Activated CD4-positive, alpha-beta memory T cell treated with anti-CD3 and anti-CD28 coated beads, Interleukin-2, amount 10 ng/mL, durations not matched to agents 7 days and 5 days (primary cell): ENCODE results near the gene HS3ST2. TPM values are rescaled to one million over a fixed set of nuclear protein-coding genes. Genes with fewer than 3 reads are reported as not detected.

Experiments used
- CTCF ChIA-PET: fragments of 350-600 bp; sonication (Branson Sonifier 250); formaldehyde crosslinking; loops from one replicate; lab custom pipeline; 2021; ENCODE audit warnings: antibody characterized with exemption, inconsistent platforms; lab: Charles Lee
- POLR2A ChIA-PET: fragments of 350-600 bp; sonication (Branson Sonifier 250); formaldehyde crosslinking; loops from one replicate; lab custom pipeline; 2021; ENCODE audit warnings: antibody characterized with exemption; lab: Charles Lee
- DNase-seq: peaks from one replicate; pipeline ENCODE4 v3.0.0-alpha.2; 2020
- H3K27ac Mint-ChIP-seq: one replicate; pipeline ENCODE4 v1.8.0; 2021; ENCODE audit warnings: mild to moderate bottlenecking, mixed read lengths
- H3K27me3 Mint-ChIP-seq: one replicate; pipeline ENCODE4 v1.8.0; 2021; ENCODE audit warnings: mixed read lengths
- H3K36me3 Mint-ChIP-seq: one replicate; pipeline ENCODE4 v1.8.0; 2021; ENCODE audit warnings: low read depth, mixed read lengths
- H3K4me1 Mint-ChIP-seq: one replicate; pipeline ENCODE4 v1.8.0; 2021; ENCODE audit warnings: mixed read lengths
- H3K4me3 Mint-ChIP-seq: one replicate; pipeline ENCODE4 v1.8.0; 2021; ENCODE audit warnings: mild to moderate bottlenecking, mixed read lengths
- H3K9me3 Mint-ChIP-seq: one replicate; pipeline ENCODE4 v1.8.0; 2021; ENCODE audit warnings: mixed read lengths
- total RNA-seq, 2 experiments: library from RNA; stranded (reverse); gene quantifications; one replicate each; pipeline ENCODE4 v1.2.3, GENCODE V29; 2021

HS3ST2 gene
- total RNA-seq, 2 experiments from 2014 or later, result not detected

DNA sequence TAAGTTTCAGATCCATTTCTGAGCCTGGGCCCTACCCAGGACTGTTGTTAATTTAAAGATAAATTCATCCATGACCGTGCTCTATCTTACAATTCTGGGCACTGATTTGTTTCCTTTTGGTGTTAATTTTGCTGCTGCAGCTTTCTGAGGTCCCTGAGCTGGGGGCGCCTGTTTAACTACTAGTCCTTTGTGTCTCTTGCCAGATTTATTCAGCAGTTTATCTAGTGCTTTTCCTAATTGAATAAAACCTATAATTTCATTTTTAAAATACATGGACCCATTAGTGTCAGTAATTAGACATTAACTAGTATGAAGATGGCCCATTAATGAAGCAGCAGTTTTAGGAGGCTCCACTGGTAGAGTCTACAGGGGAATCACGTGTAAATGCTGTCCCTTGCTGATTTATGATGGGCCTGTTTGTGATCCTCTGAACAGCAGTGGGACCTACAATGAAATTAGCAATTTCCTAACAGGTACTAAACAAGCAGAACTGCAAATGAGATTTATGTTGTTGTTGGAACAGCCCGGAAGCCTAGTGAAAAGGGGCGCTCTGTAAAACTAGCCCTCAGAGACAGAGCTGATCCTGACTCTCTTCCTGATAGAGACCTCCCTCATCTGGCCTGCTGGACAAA, 54.7 kb downstream of the HS3ST2 start:
- H3K36me3 Mint-ChIP-seq, result no peaks in the 10 kb centered on the region
- H3K27ac Mint-ChIP-seq, result no peak overlapping the region
- no peaks in the 10 kb centered on the region for H3K9me3 Mint-ChIP-seq
- no peak overlapping the region for H3K4me3 Mint-ChIP-seq
- ChIA-PET CTCF (interaction anchor here (0.6 kb wide), 1 partner anchor 27 kb away, joined by 4 read pairs; no protein-coding TSS in a partner anchor), POLR2A (no interaction called here)
- DNase-seq, result no peak
- peaks cover 4% of the 10 kb centered on the region for H3K27me3 Mint-ChIP-seq
- H3K4me1 Mint-ChIP-seq, result no peaks in the 10 kb centered on the region

DNA sequence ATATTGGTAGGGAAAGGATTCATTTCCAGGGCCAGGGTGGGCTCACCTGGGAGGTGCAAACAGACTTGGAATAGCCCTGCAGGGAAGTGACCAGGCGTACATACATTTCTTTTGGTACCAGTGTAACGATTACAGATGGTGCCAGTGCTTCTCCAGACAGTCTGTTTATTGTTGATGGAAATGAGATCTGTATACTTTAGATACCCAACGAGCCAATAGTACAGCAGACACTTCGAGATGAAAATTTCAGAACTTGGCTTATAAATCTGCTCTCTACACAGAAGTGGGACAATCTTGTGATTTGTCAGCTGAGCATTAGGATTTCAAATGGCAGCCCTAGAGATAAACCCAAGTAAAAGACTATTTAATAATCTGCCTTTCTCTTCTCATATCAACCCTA, 57.9 kb downstream of the HS3ST2 start:
- ChIA-PET POLR2A (no interaction called here), CTCF (no interaction called here)
- Mint-ChIP-seq H3K4me3 (no peak overlapping the region), H3K36me3 (no peaks in the 10 kb centered on the region), H3K27me3 (no peaks in the 10 kb centered on the region), H3K4me1 (no peaks in the 10 kb centered on the region), H3K27ac (no peak overlapping the region), H3K9me3 (no peaks in the 10 kb centered on the region)
- DNase-seq, result no peak

DNA sequence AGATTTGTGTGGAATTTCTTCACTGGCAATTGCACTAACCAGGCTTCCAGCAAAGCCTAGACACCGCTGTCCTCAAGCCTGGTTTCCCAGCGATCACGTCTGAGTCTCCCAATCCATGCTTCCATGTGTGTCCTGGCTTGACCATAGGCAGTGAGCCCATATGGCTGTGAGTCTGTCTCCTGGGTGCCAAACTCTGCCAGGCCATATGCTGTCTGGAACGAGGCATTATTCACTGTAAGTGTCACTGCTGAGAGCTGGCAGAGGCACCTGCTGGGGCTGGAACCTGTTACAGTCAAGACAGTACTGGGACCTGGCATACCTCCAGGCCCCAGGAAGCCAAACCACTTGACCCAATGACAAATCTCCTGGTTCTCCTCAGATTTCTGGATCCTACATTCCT, 60.4 kb downstream of the HS3ST2 start:
- DNase-seq, result no peak

DNA sequence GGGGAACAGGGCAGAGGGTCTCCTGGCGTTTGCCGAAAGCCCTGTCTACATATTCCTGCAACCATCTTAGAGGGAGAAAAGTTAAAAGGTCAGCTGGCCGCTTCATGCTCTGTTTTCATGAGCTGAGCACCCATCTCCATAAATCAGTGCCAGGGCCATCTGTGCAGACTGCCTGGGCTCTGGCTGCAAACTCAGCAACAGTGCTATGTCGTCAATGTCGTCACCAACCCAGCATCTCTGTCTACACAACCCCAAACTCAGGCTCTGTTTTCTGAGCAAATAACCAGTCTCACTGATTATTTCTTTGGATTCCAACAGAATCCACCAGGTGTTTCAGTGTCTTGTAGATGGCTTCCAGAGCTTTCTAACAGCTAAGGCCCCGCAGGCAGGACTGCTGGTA, 65.0 kb downstream of the HS3ST2 start:
- Mint-ChIP-seq H3K36me3 (no peaks in the 10 kb centered on the region), H3K4me1 (no peaks in the 10 kb centered on the region), H3K27me3 (peaks cover 9% of the 10 kb centered on the region), H3K9me3 (no peaks in the 10 kb centered on the region), H3K4me3 (no peak overlapping the region), H3K27ac (no peak overlapping the region)
- POLR2A ChIA-PET, result no interaction called here
- CTCF ChIA-PET, result no interaction called here
- no peak for DNase-seq

More for the DNA sequence above, 60.4 kb downstream of the HS3ST2 start:
- H3K4me3 Mint-ChIP-seq, result no peak overlapping the region
- H3K27ac Mint-ChIP-seq, result no peak overlapping the region
- H3K27me3 Mint-ChIP-seq, result peaks cover 4% of the 10 kb centered on the region
- no peaks in the 10 kb centered on the region for H3K4me1 Mint-ChIP-seq
- H3K9me3 Mint-ChIP-seq, result no peaks in the 10 kb centered on the region
- ChIA-PET CTCF (no interaction called here), POLR2A (no interaction called here)
- no peaks in the 10 kb centered on the region for H3K36me3 Mint-ChIP-seq

DNA sequence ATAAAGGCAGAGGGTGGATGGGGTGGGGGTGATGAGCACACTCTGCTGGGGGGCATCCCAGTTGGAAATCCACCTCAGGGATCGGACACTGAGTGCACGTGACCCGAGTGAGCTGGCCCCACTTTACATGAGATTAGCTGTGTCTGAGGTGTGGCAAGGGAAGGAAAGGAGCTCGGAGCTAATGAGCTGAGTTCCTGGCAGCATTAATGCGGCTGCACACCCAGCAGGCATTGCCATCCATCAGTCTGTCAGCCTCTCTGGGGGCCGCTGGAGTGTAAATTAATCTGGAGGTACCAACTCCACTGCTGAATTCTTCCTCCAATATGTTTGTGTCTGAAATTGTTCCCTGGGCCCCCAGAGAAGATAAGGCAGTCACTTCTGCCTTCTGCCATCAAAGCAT, 65.5 kb downstream of the HS3ST2 start:
- no peaks in the 10 kb centered on the region for H3K9me3 Mint-ChIP-seq
- no peak overlapping the region for H3K4me3 Mint-ChIP-seq
- H3K36me3 Mint-ChIP-seq, result no peaks in the 10 kb centered on the region
- ChIA-PET CTCF (interaction anchor here (0.5 kb wide), 1 partner anchor 192 kb away, joined by 3 read pairs; no protein-coding TSS in a partner anchor), POLR2A (no interaction called here)
- no peaks in the 10 kb centered on the region for H3K4me1 Mint-ChIP-seq
- H3K27me3 Mint-ChIP-seq, result peaks cover 9% of the 10 kb centered on the region
- no peak for DNase-seq
- H3K27ac Mint-ChIP-seq, result no peak overlapping the region

DNA sequence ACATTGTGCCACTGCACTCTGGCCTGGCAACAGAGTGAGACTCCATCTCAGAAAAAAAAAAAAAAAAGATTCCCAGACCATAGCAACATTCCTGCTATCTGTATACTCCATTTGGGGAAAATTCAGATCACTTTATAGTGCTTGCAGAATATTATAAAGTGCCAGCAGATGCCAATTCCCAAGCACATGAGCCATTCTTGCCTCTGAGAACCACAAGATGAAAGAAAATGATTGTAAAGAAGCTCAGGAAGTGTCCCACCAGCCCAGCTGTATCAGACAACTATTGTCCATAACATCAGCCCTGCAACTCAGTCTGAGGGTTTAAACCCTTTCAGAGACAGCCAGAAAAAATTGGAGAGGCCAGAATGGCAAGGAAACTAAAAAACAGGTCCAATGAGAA, 69.0 kb downstream of the HS3ST2 start:
- ChIA-PET CTCF (interaction anchor here (1.0 kb wide), 1 partner anchor 11 kb away, joined by 3 read pairs; no protein-coding TSS in a partner anchor), POLR2A (no interaction called here)
- Mint-ChIP-seq H3K36me3 (no peaks in the 10 kb centered on the region), H3K9me3 (no peaks in the 10 kb centered on the region), H3K4me3 (no peak overlapping the region), H3K27ac (no peak overlapping the region), H3K4me1 (no peaks in the 10 kb centered on the region), H3K27me3 (peaks cover 12% of the 10 kb centered on the region)
- no peak for DNase-seq

DNA sequence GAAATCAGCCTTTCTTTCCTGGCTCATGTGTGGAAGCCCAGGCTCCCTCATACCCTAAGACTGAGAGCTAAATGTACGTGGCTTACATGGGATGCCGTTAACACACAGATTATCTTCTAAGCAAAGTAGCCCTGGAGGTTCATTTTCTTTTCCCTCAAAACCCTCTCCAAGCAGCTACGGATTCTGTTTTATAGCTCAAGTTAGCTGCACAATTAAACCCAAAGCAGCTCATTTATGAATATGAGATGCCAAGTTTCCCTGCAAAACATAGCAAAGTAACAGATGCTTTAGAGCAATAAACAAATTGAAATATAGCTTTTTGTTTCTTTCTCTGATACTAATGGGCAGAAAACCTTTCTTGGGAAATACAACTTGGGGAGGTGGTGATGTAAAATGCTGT, 72.0 kb downstream of the HS3ST2 start:
- H3K4me1 Mint-ChIP-seq, result no peaks in the 10 kb centered on the region
- CTCF ChIA-PET, result interaction anchor here (1.3 kb wide), 1 partner anchor 13 kb away, joined by 4 read pairs; no protein-coding TSS in a partner anchor

DNA sequence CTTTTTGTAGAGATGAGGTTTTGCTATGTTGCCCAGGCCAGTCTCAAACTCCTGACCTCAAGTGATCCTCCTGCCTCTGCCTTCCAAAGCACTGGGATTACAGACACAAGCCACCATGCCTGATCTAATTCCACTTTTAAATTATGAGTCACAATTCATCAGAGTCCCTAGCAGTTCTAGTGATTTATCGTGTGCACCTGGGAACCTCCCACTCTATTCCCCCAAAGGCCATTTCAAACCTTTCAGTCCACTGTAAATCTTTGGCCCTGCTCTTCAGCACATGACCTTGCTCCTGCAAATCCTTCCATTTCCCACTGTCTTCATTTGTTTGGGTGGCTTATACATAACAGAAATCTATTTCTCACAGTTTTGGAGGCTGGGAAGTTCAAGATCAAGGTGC, 73.0 kb downstream of the HS3ST2 start:
- H3K4me3 Mint-ChIP-seq, result no peak overlapping the region
- DNase-seq, result no peak

More for the DNA sequence above, 72.0 kb downstream of the HS3ST2 start:
- Mint-ChIP-seq H3K36me3 (no peaks in the 10 kb centered on the region), H3K4me3 (no peak overlapping the region), H3K9me3 (no peaks in the 10 kb centered on the region), H3K27ac (no peak overlapping the region), H3K27me3 (peaks cover 11% of the 10 kb centered on the region)
- POLR2A ChIA-PET, result no interaction called here
- no peak for DNase-seq

DNA sequence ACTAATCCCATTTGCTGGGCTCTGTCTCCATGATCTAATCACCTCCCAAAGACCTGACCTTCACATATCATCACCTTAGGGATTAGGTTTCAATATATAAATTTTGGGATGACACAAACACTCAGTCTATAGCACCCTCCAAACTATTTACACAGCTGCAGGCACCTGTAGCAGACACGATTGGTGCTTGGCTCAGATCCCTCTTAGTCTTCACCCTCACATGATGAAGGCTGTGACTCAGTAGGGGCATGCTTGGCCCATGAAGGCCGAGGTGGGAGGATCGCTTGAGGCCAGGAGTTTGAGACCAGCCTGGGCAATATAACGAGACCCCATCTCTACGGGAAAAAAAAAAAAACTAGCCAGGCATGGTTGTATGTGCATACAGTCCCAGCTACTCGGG, 73.5 kb downstream of the HS3ST2 start:
- CTCF ChIA-PET, result no interaction called here
- no peaks in the 10 kb centered on the region for H3K4me1 Mint-ChIP-seq
- H3K9me3 Mint-ChIP-seq, result no peaks in the 10 kb centered on the region
- POLR2A ChIA-PET, result no interaction called here
- H3K27me3 Mint-ChIP-seq, result peaks cover 11% of the 10 kb centered on the region
- H3K27ac Mint-ChIP-seq, result no peak overlapping the region
- H3K4me3 Mint-ChIP-seq, result no peak overlapping the region
- no peak for DNase-seq
- no peaks in the 10 kb centered on the region for H3K36me3 Mint-ChIP-seq

More for the DNA sequence above, 73.0 kb downstream of the HS3ST2 start:
- CTCF ChIA-PET, result interaction anchor here (1.3 kb wide), 1 partner anchor 12 kb away, joined by 4 read pairs; no protein-coding TSS in a partner anchor
- POLR2A ChIA-PET, result no interaction called here
- Mint-ChIP-seq H3K27me3 (peaks cover 11% of the 10 kb centered on the region), H3K27ac (no peak overlapping the region), H3K9me3 (no peaks in the 10 kb centered on the region), H3K4me1 (no peaks in the 10 kb centered on the region), H3K36me3 (no peaks in the 10 kb centered on the region)

DNA sequence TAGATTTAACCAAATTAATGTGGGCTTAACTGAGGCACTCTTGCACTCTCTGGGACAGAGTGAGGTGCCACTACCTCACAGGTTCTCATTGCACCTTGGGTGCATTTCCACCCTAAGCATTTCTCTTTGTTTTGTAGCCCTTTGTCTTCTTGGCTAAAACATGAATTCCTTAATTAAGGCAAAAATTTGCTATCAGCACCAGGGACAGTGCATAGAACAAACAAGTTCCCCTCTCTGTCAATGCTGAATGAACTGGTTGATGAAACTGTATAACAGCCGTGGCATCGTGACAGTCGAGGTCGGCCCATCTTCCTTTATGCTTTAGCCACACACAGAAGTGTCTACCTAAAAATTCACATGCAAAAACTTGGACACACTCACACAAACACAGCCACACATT, 74.8 kb downstream of the HS3ST2 start:
- Mint-ChIP-seq H3K4me3 (no peak overlapping the region), H3K4me1 (no peaks in the 10 kb centered on the region), H3K36me3 (no peaks in the 10 kb centered on the region), H3K9me3 (no peaks in the 10 kb centered on the region), H3K27me3 (peaks cover 8% of the 10 kb centered on the region), H3K27ac (no peak overlapping the region)
- POLR2A ChIA-PET, result no interaction called here
- CTCF ChIA-PET, result no interaction called here
- no peak for DNase-seq

DNA sequence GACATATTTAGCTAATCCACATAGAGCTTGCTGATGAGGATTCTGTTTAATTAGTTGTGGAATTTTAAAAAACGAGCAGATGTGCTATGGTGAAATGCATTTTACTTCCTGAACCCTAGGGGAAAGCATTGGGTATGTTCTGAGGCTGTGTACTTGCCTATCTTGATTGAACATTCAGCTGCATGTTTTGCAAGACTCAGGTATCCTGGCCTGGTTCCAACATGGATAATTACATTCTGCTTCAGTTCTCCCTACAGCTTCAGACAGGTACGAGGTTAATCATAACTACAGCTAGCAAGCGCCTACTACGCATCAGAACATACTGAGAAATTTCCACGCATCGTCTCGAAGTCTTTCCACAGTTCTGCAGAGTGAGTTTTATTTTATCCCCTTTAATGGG, 77.0 kb downstream of the HS3ST2 start:
- H3K4me1 Mint-ChIP-seq, result no peaks in the 10 kb centered on the region
- H3K27ac Mint-ChIP-seq, result no peak overlapping the region
- DNase-seq, result no peak
- CTCF ChIA-PET, result interaction anchor here (1.7 kb wide), 1 partner anchor 8 kb away, joined by 5 read pairs; no protein-coding TSS in a partner anchor
- H3K4me3 Mint-ChIP-seq, result no peak overlapping the region
- no peaks in the 10 kb centered on the region for H3K36me3 Mint-ChIP-seq
- POLR2A ChIA-PET, result no interaction called here
- peaks cover 10% of the 10 kb centered on the region for H3K27me3 Mint-ChIP-seq
- H3K9me3 Mint-ChIP-seq, result no peaks in the 10 kb centered on the region

DNA sequence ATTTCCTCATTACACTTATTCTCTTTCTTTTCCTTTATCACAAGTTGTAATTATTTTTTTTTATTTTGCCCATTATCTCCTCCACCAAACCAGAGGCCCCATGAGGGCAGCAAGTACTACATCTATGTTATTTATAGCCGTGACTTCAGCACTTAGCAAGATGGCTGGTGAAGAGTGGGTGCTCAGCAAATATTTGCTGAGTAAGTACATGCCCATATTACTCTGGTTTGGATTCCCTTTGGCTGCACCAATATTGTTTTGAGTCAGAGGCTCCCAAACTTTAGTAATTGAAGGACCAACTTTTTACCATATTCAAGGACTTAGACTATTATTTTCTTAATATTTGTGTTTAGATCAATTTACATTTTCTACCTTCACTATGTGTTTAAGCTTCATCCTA, 83.2 kb downstream of the HS3ST2 start:
- Mint-ChIP-seq H3K36me3 (no peaks in the 10 kb centered on the region), H3K4me3 (no peak overlapping the region), H3K4me1 (no peaks in the 10 kb centered on the region), H3K27ac (no peak overlapping the region), H3K27me3 (peaks cover 10% of the 10 kb centered on the region), H3K9me3 (no peaks in the 10 kb centered on the region)
- no peak for DNase-seq
- POLR2A ChIA-PET, result no interaction called here
- CTCF ChIA-PET, result interaction anchor here (1.9 kb wide), 1 partner anchor 538 kb away, joined by 5 read pairs; no protein-coding TSS in a partner anchor

DNA sequence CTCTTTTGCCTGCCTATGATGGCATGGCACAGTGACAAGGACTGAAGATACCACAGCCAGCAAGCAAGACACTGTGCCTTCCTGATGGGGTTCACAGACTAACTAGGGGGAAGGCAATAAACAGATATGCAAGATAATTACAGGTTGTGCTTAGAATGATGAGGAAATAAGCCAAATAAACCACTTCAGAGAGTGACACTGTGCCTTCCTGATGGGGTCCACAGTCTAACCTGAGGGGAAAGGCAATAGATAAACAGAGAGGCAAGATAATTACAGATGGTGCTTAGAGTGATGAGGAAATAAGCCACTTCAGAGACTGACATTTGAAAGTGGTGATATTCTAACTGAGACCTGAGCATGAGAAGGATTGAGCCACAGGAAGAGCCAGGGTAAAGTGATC, 84.2 kb downstream of the HS3ST2 start:
- H3K27ac Mint-ChIP-seq, result no peak overlapping the region
- no peaks in the 10 kb centered on the region for H3K4me1 Mint-ChIP-seq
- peaks cover 14% of the 10 kb centered on the region for H3K27me3 Mint-ChIP-seq
- no peaks in the 10 kb centered on the region for H3K9me3 Mint-ChIP-seq
- ChIA-PET POLR2A (no interaction called here), CTCF (interaction anchor here (1.2 to 1.5 kb wide), 4 partner anchors 8 to 539 kb away, joined by 3 to 6 read pairs (median 4); no protein-coding TSS in a partner anchor)
- no peaks in the 10 kb centered on the region for H3K36me3 Mint-ChIP-seq
- H3K4me3 Mint-ChIP-seq, result no peak overlapping the region
- no peak for DNase-seq
